Measurements from ENCODE around the gene BTRC.

GRCh38 chr10:101323495-101323894, 30.5 kb upstream of the BTRC start:
- TF ChIP-seq FOXA1 (IDR thresholded peaks at IDR 0.05) (no peak), FOXK2 (IDR thresholded peaks at IDR 0.05) (no peak), SP1 (IDR thresholded peaks at IDR 0.05) (no peak), SUZ12 (IDR thresholded peaks at IDR 0.05) (no peak), BHLHE40 (IDR thresholded peaks at IDR 0.05; ENCODE audit: borderline replicate concordance) (no peak), L3MBTL2 (conservative IDR thresholded peaks at IDR 0.05) (no peak), NFRKB (IDR thresholded peaks at IDR 0.05) (no peak)
